Right lobe of liver (tissue), 4 donors: Measurements from ENCODE around the gene KLHL40.

Source experiments
- POLR2A ChIP-seq: fragments of 450-650 bp; IDR thresholded peaks from one replicate; pipeline ENCODE4 v1.6.1; 2017; ENCODE audit warnings: antibody characterized with exemption, mild to moderate bottlenecking
- TF ChIP-seq, protein P1 (sequence below), 4 donors: fragments of 200-600 bp in 3 of 4; fragments of 450-650 bp in 1 of 4; IDR thresholded peaks; one replicate each; pipeline versions ENCODE4 v1.5.1 to v1.8.0; 2016 to 2022; ENCODE audit warnings: antibody characterized with exemption in 4 of 4, mild to moderate bottlenecking in 2 of 4
- donor health status: DM: no; HTN: no; CAD: no.
- donor health status: DM: no; HTN: no; CAD: no.
- donor health status: DM: no; HTN: yes; CAD: no.

DNA sequence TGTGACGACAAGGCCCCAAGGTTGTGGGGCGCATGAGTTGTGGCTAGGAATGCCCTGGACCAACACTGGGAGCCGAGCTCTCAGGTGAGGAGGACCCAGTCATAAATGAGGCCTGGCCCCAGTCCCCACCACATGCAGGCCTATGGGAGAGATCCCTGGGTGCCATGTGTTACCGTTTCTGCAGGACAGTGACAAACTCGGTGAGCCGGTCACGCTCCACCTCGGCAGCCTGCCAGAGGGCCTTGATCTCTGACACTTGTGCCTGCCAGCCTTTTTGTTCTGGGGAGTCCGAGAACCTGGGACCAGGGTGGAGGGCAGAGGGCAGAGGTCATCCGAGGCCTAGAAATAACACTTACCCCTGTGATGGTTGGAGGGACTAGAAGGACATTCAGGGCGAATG, 45.0 kb downstream of the KLHL40 start:
- TF ChIP-seq, protein P1, sequence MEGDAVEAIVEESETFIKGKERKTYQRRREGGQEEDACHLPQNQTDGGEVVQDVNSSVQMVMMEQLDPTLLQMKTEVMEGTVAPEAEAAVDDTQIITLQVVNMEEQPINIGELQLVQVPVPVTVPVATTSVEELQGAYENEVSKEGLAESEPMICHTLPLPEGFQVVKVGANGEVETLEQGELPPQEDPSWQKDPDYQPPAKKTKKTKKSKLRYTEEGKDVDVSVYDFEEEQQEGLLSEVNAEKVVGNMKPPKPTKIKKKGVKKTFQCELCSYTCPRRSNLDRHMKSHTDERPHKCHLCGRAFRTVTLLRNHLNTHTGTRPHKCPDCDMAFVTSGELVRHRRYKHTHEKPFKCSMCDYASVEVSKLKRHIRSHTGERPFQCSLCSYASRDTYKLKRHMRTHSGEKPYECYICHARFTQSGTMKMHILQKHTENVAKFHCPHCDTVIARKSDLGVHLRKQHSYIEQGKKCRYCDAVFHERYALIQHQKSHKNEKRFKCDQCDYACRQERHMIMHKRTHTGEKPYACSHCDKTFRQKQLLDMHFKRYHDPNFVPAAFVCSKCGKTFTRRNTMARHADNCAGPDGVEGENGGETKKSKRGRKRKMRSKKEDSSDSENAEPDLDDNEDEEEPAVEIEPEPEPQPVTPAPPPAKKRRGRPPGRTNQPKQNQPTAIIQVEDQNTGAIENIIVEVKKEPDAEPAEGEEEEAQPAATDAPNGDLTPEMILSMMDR (IDR thresholded peaks at IDR 0.05): no peak
- no peak for TF ChIP-seq POLR2A
